GM21619 (cell line): ENCODE measurements around the gene C5orf24.
"Not testable (repeated sequence)": the region's sequence is repeated elsewhere in the genome, so short reads cannot be mapped to it uniquely, and the experiment has no call there.

Experiments used
- ATAC-seq: cut with Tn5 transposase; IDR thresholded peaks from one replicate; pipeline ENCODE4 v1.9.1; 2021; ENCODE audit not compliant: unreplicated experiment

The C5orf24 gene

GRCh38 chr5:134856465-134856864, 10.7 kb downstream of the C5orf24 start:
- not testable (repeated sequence) for ATAC-seq

- no peak for ATAC-seq
Measured at GRCh38 chr5:134857401-134857800, 11.6 kb downstream of the C5orf24 start.

DNA sequence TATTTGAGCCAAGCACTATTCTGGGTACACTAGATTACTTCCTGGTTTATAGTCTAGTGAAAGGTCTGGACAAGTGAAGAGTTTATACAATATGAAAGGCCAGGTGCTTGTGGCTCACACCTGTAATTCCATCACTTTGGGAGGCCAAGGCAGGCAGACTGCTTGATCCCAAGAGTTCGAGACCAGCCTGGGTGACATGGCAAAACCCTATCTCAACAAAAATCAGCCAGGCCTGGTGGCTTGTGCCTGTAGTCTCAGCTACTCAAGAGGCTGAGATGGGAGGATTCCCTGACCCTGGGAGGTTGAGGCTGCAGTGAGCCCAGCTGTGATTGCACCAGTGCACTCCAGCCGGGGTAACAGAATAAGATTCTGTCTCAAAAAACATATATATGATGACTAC, 18.9 kb downstream of the C5orf24 start:
- ATAC-seq = no peak

GRCh38 chr5:134873494-134873893, 27.7 kb downstream of the C5orf24 start:
- no peak for ATAC-seq

- peak; percentile 84 for ATAC-seq
Measured at GRCh38 chr5:134873987-134874830, 28.4 kb downstream of the C5orf24 start, which contains the start of gene TXNDC15. TXNDC15 (plus strand) TSS chr5:134874371; CDS start chr5:134874428, 57 bp downstream.

DNA sequence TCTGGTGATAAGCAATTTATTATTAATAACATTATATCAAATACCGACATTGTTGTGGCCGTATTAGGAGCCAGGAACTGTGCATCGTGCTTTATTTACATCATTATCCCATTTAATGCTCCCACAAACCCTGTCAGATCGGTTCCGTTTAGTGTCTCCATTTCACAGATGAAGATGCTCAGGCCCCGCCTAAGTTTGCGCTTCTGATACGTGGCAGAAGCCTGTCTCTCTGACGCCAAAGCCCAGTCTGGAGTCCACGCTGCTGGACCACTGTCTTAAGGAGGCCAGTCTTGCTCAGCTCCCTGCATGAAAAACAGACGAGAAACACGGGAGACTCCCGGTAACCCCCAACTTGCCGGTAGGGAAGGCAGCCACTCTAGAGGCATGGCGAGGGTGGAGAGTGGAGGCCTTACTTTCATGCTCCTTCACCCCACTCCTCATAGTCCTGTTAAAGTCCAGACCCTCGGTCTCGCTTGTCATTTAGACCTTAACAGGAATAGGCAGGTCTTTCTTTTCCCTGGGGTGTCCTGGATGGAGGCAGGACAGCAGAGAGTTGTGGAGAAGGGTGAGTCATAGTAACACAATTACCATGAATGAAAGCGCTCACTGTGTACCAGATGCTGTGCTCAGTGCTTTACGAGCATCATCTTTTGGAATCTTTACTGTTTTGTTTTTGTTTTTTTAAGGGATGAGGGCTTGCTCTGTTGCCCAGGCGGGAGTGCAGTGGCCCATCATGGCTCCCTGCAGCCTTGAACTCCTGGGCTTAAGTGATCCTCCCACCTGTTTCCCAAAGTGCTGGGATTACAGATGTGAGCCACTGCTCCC, 29.3 kb downstream of the C5orf24 start:
- peak; percentile 21 for ATAC-seq

- ATAC-seq = no peak
Measured at GRCh38 chr5:134877159-134877558, 31.4 kb downstream of the C5orf24 start.

GRCh38 chr5:134878403-134878802, 32.6 kb downstream of the C5orf24 start:
- ATAC-seq = no peak

GRCh38 chr5:134879456-134879855, 33.7 kb downstream of the C5orf24 start:
- ATAC-seq = no peak

DNA sequence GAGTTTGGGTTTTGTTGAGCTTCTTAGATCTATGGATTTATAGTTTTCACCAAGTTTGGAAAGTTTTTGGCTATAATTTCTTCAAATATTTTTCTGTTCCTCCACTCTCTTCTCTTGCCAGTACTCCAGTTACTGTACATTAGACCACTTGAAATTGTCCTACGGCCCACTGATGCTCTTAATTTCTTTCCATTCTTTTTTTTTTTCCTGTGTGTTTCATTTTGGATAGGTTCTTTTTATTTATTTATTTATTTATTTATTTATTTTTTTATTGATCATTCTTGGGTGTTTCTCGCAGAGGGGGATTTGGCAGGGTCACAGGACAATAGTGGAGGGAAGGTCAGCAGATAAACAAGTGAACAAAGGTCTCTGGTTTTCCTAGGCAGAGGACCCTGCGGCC, 35.2 kb downstream of the C5orf24 start:
- ATAC-seq = not testable (repeated sequence)

GRCh38 chr5:134881711-134882110, 35.9 kb downstream of the C5orf24 start:
- not testable (repeated sequence) for ATAC-seq

DNA sequence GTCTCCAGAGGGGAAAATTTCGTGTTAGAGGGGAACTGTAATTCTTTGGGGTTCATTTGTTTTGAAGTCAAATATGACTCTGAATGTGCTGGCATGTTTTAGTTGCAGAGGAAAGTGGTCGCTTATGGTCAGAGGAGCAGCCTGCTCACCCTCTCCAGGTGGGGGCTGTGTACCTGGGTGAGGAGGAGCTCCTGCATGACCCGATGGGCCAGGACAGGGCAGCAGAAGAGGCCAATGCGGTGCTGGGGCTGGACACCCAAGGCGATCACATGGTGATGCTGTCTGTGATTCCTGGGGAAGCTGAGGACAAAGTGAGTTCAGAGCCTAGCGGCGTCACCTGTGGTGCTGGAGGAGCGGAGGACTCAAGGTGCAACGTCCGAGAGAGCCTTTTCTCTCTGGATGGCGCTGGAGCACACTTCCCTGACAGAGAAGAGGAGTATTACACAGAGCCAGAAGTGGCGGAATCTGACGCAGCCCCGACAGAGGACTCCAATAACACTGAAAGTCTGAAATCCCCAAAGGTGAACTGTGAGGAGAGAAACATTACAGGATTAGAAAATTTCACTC, 41.9 kb downstream of the C5orf24 start:
- ATAC-seq = no peak

GRCh38 chr5:134889335-134889734, 43.6 kb downstream of the C5orf24 start:
- ATAC-seq = no peak

- ATAC-seq = no peak
Measured at GRCh38 chr5:134891473-134891872, 45.7 kb downstream of the C5orf24 start.

GRCh38 chr5:134892282-134892681, 46.5 kb downstream of the C5orf24 start:
- ATAC-seq = no peak

GRCh38 chr5:134892926-134893325, 47.2 kb downstream of the C5orf24 start:
- no peak for ATAC-seq

GRCh38 chr5:134893748-134894505, 48.2 kb downstream of the C5orf24 start:
- ATAC-seq = no peak

DNA sequence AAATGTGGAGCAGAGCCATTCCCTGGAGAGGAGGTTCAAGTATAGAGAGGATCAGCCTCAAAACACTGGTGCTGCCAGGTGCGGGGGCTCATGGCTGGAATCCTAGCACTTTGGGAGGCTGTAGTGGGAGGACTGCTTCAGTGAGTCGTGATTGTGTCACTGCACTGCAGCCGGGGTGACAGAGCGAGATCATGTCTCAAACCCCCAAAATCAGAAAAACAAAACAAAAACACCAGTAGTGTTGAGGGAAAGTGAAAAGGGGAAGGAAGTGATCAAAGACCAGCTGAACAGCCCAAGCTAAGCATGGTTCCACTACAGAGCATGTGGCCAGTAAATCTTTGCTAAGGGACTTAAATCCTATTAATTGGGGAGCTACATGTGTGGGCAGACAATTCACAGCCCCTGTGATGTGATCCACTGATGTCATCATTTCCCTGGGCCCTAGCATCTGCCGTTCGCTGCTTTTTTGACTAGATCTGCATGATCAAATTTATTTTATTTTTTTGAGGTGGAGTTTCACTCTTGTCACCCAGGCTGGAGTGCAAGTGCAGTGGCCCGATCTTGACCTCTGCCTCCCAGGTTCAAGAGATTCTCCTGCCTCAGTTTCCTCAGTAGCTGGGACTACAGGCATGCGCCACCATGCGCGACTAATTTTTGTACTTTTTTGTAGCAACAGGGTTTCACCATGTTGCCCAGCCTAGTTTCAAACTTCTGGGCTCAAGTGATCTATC, 56.5 kb downstream of the C5orf24 start:
- peak; percentile 23 for ATAC-seq

GRCh38 chr5:134904610-134905245, 59.0 kb downstream of the C5orf24 start, which contains the start of gene PCBD2:
PCBD2 (plus strand) TSS chr5:134905131; CDS start chr5:134905140, 9 bp downstream.
- ATAC-seq = peak; percentile 76
